B cell (primary cell): ENCODE data around the gene VAMP1. TPM values are rescaled to one million over a fixed set of nuclear protein-coding genes. Genes with fewer than 3 reads are reported as not detected.
A peak's percentile ranks its signal among the peaks of the same experiment; 100 is the strongest.

Experiments used
- ATAC-seq: fragments of 200-7000 bp; cut with Tn5 transposase; one replicate; pipeline ENCODE4 v1.10.0; 2021; ENCODE audit warnings: low read depth, mild to moderate bottlenecking, moderate number of reproducible peaks, moderate library complexity
- CTCF ChIA-PET: fragments of 350-600 bp; sonication (Branson Sonifier 250); formaldehyde crosslinking; loops from one replicate; lab custom pipeline; 2021; ENCODE audit warnings: antibody characterized with exemption, inconsistent platforms; lab: Charles Lee
- POLR2A ChIA-PET: fragments of 350-600 bp; sonication (Branson Sonifier 250); formaldehyde crosslinking; loops from one replicate; lab custom pipeline; 2021; ENCODE audit warnings: antibody characterized with exemption; lab: Charles Lee
- DNase-seq: peaks from one replicate; pipeline ENCODE4 v3.0.0; 2013
- H2AFZ ChIP-seq: 2 replicates; pipeline ENCODE4 v1.6.1; 2012; ENCODE audit warnings: mild to moderate bottlenecking, low read depth, low read length; ENCODE audit not compliant: insufficient read depth, poor library complexity, severe bottlenecking
- H3K27ac ChIP-seq, 2 donors: 1 replicate in 1 of 2; 2 replicates in 1 of 2; pipeline ENCODE4 v1.5.1; 2012 to 2013; ENCODE audit warnings: low read length in 2 of 2, mild to moderate bottlenecking in 2 of 2, moderate library complexity in 1 of 2
- H3K27me3 ChIP-seq, 4 experiments: fragments of 200-600 bp in 1 of 4; sonication (generic) in 1 of 4; replicated peaks in 1 of 4; 1 replicate in 2 of 4; 2 replicates in 2 of 4; pipeline versions ENCODE4 v1.6.1 to v1.7.0; 2013 to 2016; ENCODE audit warnings: low read length in 3 of 4, mild to moderate bottlenecking in 2 of 4, mixed read lengths in 1 of 4, moderate library complexity in 1 of 4; ENCODE audit not compliant: insufficient read depth in 4 of 4, control insufficient read depth in 3 of 4; ENCODE audit errors: control extremely low read depth in 1 of 4
- H3K36me3 ChIP-seq, 2 experiments: replicated peaks in 1 of 2; 1 replicate in 1 of 2; 2 replicates in 1 of 2; pipeline versions ENCODE4 v1.6.1 to v1.7.1; 2013; ENCODE audit warnings: low read length in 1 of 2; ENCODE audit not compliant: insufficient read depth in 2 of 2, control insufficient read depth in 1 of 2; ENCODE audit errors: control extremely low read depth in 1 of 2, extremely low read depth in 1 of 2
- H3K4me1 ChIP-seq, 2 donors: fragments of 200-600 bp in 1 of 2; sonication (generic) in 1 of 2; 1 replicate in 1 of 2; 2 replicates in 1 of 2; pipeline versions ENCODE4 v1.5.1 to v1.6.1; 2013 to 2017; ENCODE audit warnings: low read length in 2 of 2; ENCODE audit not compliant: control insufficient read depth in 2 of 2, insufficient read depth in 2 of 2
- H3K4me2 ChIP-seq: replicated peaks from 2 replicates; pipeline ENCODE3; 2012; ENCODE audit warnings: mild to moderate bottlenecking, low read depth, low read length; ENCODE audit not compliant: poor library complexity, severe bottlenecking
- H3K4me3 ChIP-seq, 5 experiments: fragments of 200-600 bp in 1 of 5; sonication (generic) in 1 of 5; 1 replicate in 3 of 5; 2 replicates in 2 of 5; pipeline versions ENCODE4 v1.5.1 to v1.7.0; 2011 to 2016; ENCODE audit warnings: low read length in 4 of 5, mild to moderate bottlenecking in 4 of 5, low read depth in 2 of 5, control low read depth in 1 of 5, moderate library complexity in 1 of 5; ENCODE audit not compliant: insufficient read depth in 1 of 5; ENCODE audit errors: control extremely low read depth in 1 of 5, extremely low read depth in 1 of 5
- H3K79me2 ChIP-seq: fragments of 200-600 bp; sonication (generic); one replicate; pipeline ENCODE4 v1.6.0; 2016; ENCODE audit warnings: low read length; ENCODE audit not compliant: control insufficient read depth, insufficient read depth
- H3K9ac ChIP-seq: fragments of 200-600 bp; sonication (generic); 2 replicates; pipeline ENCODE4 v1.6.1; 2017; ENCODE audit warnings: mild to moderate bottlenecking, low read length, moderate library complexity
- H3K9me3 ChIP-seq, 3 donors: one replicate each; pipeline versions ENCODE4 v1.6.1 to v1.7.1; 2013; ENCODE audit warnings: low read length in 2 of 3; ENCODE audit not compliant: control insufficient read depth in 2 of 3, insufficient read depth in 1 of 3; ENCODE audit errors: control extremely low read depth in 1 of 3
- H4K20me1 ChIP-seq: 2 replicates; pipeline ENCODE4 v1.6.0; 2012; ENCODE audit warnings: mild to moderate bottlenecking, low read length; ENCODE audit not compliant: insufficient read depth, control insufficient read depth, poor library complexity, severe bottlenecking
- H3K27ac Mint-ChIP-seq: one replicate; pipeline ENCODE4 v1.8.0; 2021; ENCODE audit warnings: mixed read lengths
- H3K27me3 Mint-ChIP-seq: one replicate; pipeline ENCODE4 v1.8.0; 2021; ENCODE audit warnings: mixed read lengths
- H3K4me1 Mint-ChIP-seq: one replicate; pipeline ENCODE4 v1.8.0; 2021; ENCODE audit warnings: mixed read lengths
- H3K4me3 Mint-ChIP-seq: one replicate; pipeline ENCODE4 v1.8.0; 2021; ENCODE audit warnings: mixed read lengths
- H3K9me3 Mint-ChIP-seq: one replicate; pipeline ENCODE4 v1.8.0; 2022; ENCODE audit warnings: mixed read lengths; ENCODE audit not compliant: insufficient read depth
- EZH2 ChIP-seq: IDR thresholded peaks from 2 replicates; pipeline ENCODE4 v1.6.1; 2012; ENCODE audit warnings: borderline replicate concordance, low read depth, mild to moderate bottlenecking, moderate library complexity, low read length; ENCODE audit not compliant: insufficient read depth, poor library complexity, severe bottlenecking
- WGBS: methylation state at CpG from one replicate; pipeline ENCODE4 v1.1.5; 2013; ENCODE audit warnings: missing lambda C conversion rate; ENCODE audit not compliant: insufficient coverage; 5-methylcytosine and 5-hydroxymethylcytosine counted together
- intact Hi-C: fragments of 100-400 bp; cut with micrococcal nuclease; formaldehyde crosslinking; loops from one replicate; pipeline ENCODE4 v1.10.0; 2022
- polyA plus RNA-seq: library from polyadenylated mRNA; depleted of rRNA; stranded (reverse); fragments of >200 nt; gene quantifications from 2 replicates; pipeline ENCODE4 v1.2.3, GENCODE V29; 2012
- total RNA-seq, 2 donors: library from RNA; stranded (reverse); fragments of 120-200 nt in 1 of 2; gene quantifications; 1 replicate in 1 of 2; 2 replicates in 1 of 2; pipeline versions ENCODE4 v1.2.3 to v1.2.4, GENCODE V29; 2013 to 2022
- TF ChIP-seq, protein P1 (sequence below): fragments of 200-600 bp; IDR thresholded peaks from one replicate; pipeline ENCODE4 v1.8.0; 2022; ENCODE audit warnings: antibody characterized with exemption, mild to moderate bottlenecking

VAMP1 gene
- total and polyA plus RNA-seq, 2 donors (not counting 1 experiment from before 2014, with no cell fraction given): 62.4 to 98.9 TPM

DNA sequence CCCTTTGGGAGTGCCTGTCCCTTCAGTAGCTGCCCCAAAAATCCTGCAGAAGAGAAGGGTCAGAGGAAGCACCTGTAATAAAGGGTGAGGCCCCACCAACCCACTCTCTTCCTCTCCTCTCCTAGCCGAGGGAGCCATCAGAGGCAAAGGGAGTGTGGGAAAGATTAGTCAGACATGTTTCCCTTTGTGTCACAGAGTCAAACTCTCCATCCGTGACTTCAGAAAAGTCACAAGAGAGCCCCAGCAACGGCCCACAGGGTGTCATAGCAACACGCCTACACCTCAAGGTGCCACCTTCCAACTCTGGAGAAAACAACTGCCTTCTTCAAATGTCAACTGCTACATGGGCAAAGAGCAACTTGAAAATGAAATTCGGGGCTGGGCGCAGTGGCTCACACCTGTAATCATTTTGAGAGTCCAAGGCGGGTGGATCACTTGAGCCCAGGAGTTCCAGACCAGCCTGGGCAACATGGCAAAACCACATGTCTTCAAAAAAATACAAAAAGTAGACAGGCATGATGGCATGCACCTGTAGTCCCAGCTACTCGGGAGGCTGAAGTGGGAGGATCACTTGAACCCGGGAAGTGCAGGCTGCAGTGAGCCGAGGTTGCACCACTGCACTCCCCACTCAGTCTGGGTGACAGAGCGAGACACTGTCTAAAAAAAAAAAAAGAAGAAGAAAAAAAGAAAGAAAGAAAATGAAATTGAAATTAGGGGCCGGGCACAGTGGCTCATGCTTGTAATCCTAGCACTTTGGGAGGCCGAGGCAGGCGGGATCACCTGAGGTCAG, 43.4 kb downstream of the VAMP1 start:
- POLR2A ChIA-PET: interaction anchor here (0.7 to 5.6 kb wide), 10 partner anchors 10 to 109 kb away, joined by 3 to 72 read pairs (median 16); partner anchors contain the start of genes CD27, GAPDH, MRPL51 and TAPBPL
- Mint-ChIP-seq H3K9me3 (no peaks in the 10 kb centered on the region), H3K27me3 (peaks cover 3% of the 10 kb centered on the region), H3K4me3 (peak overlapping the region; percentile 80), H3K4me1 (peaks cover 62% of the 10 kb centered on the region), H3K27ac (peak overlapping the region; percentile 94)
- Histone ChIP-seq H3K9me3 (no peaks in the 10 kb centered on the region), H3K4me1 (peaks cover 47 to 62% of the 10 kb centered on the region in 2 donors), H2AFZ (peak overlapping the region; percentile 16), H3K4me3 (peak overlapping the region in 4 of 5 experiments; percentile 4 to 47 (median 28)), H3K4me2 (peak overlapping the region; percentile 71), H3K27ac (peak overlapping the region; percentile 99), H3K79me2 (no peaks in the 10 kb centered on the region), H3K36me3 (no peaks in the 10 kb centered on the region), H3K9ac (peak overlapping the region; percentile 56), H4K20me1 (no peaks in the 10 kb centered on the region), H3K27me3 (no peaks in the 10 kb centered on the region)
- under 1% methylated on average over 10 of the region's 14 CpGs for WGBS
- TF ChIP-seq, protein P1, sequence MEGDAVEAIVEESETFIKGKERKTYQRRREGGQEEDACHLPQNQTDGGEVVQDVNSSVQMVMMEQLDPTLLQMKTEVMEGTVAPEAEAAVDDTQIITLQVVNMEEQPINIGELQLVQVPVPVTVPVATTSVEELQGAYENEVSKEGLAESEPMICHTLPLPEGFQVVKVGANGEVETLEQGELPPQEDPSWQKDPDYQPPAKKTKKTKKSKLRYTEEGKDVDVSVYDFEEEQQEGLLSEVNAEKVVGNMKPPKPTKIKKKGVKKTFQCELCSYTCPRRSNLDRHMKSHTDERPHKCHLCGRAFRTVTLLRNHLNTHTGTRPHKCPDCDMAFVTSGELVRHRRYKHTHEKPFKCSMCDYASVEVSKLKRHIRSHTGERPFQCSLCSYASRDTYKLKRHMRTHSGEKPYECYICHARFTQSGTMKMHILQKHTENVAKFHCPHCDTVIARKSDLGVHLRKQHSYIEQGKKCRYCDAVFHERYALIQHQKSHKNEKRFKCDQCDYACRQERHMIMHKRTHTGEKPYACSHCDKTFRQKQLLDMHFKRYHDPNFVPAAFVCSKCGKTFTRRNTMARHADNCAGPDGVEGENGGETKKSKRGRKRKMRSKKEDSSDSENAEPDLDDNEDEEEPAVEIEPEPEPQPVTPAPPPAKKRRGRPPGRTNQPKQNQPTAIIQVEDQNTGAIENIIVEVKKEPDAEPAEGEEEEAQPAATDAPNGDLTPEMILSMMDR: no peak
- TF ChIP-seq EZH2: no peak
- ATAC-seq (peak; percentile 67), DNase-seq (peak; percentile 94)
- CTCF ChIA-PET: interaction anchor here (0.7 to 8.3 kb wide), 8 partner anchors 17 to 110 kb away, joined by 3 to 383 read pairs (median 36); partner anchors contain the start of genes CD27, GAPDH, MRPL51 and TAPBPL
- intact Hi-C loops: loop anchor here (1.0 kb wide), 6 partner anchors 16 to 208 kb away; partner anchors contain the start of genes CHD4, LPAR5, MRPL51 and TAPBPL
